ENCODE measurements around the gene OR4K2.

OR4K2 gene

DNA sequence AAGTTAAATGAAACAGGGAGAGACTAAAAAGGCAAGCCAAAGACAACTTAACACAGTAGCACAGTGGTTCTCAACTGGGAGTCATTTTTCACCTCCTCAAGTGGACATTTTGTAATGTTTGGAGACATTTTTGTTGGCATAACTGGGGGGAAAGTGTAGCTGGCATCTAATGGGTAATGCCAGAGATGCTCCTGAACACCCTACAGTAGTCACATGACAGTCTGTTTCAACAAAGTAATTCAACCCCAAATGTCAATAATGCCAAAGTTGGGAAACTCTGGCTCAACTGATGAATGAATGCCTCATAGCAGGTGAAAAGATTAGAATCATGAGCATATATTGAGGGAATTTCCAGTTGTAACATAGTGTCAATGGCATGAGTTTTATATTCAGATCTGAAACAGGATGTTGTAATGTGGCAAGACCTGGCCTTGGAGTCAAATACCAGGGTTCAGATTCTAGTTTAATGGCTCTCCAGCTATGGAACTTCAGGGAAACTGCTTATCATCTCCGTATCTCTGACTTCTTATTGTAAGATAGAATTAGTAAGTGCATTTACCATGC, 43.1 kb downstream of the OR4K2 start:
- Mint-ChIP-seq H3K36me3 (no peaks in the 10 kb centered on the region), H3K27me3 (no peaks in the 10 kb centered on the region), H3K4me3 (no peak overlapping the region), H3K4me1 (no peaks in the 10 kb centered on the region), H3K9me3 (no peaks in the 10 kb centered on the region), H3K27ac (no peak overlapping the region)
- DNase-seq = no peak
- CTCF ChIA-PET = no interaction called here

DNA sequence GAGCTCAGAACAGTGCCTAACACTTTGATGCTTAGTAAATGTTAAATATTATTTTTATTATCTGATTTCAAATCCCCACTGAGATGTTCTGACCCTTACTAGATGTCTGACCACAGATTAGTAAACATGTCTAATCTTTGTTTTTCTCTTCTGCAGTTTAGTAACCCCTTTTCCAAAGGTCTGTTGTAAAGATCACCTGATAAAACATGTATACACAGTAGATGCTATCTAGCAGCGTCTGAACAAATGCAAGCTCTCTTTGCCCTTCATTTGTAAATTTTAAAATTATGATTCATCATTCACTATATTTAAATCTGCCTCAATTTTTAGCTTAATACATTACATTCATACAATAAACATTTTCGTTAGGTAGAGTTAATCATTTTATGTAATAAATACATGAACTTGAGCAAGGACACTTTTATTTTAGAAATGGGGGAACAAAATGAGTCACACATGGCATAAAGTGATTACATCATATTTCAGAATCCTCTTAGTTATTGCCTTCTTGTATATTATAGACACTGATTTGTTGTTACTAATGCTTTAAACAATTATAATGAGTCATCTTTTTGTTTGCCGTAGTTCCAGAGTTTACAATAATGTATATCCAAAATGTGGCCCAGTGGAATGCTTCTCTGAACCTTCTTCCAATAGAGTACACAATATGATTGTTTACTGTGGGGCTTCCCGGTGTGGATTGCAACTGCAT, 43.8 kb downstream of the OR4K2 start:
- Mint-ChIP-seq H3K4me3 (no peak overlapping the region), H3K27me3 (no peaks in the 10 kb centered on the region), H3K36me3 (no peaks in the 10 kb centered on the region), H3K27ac (no peak overlapping the region), H3K9me3 (no peaks in the 10 kb centered on the region), H3K4me1 (no peaks in the 10 kb centered on the region)
- DNase-seq = no peak
- CTCF ChIA-PET = no interaction called here

GRCh38 chr14:19920021-19920657, 45.2 kb downstream of the OR4K2 start, which contains the start of gene OR4K5:
TSS of gene OR4K5 (plus strand) at chr14:19920607. CDS start at chr14:19920607, 0 bp downstream.
- H3K27ac Mint-ChIP-seq = no peak within 1 kb of the TSS
- CTCF ChIA-PET = no interaction called here

DNA sequence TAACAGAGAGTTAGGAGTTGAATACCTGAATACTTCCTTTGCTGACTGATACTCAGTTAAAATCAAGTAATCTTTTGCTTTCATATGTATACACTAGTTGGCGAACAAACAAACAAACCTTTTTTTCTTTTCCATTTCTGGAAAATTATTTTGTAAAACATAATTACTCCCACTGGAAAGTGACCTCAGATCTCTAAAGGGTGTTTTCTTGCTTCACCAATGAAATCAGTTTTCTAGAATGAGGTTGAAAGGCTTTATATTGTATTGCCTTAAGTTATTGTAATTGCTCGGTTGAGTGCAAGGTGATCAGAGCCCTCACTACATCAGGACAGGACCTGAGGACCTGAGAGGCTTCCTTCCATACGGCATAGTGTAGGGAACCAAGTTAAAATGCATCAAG, 55.7 kb downstream of the OR4K2 start, which contains the start of gene OR4K1:
TSS of gene OR4K1 (plus strand) at position 301 of the 400 bp plus-strand sequence. CDS start 4,750 bp downstream, outside the sequence.
- no peaks in the 10 kb centered on the region for H3K9me3 Mint-ChIP-seq

More at GRCh38 chr14:19920021-19920657, 45.2 kb downstream of the OR4K2 start, which contains the start of gene OR4K5:
- no peak for DNase-seq
- Mint-ChIP-seq H3K9me3 (peaks cover 1% of the 10 kb centered on the region), H3K36me3 (no peaks in the 10 kb centered on the region), H3K27me3 (no peaks in the 10 kb centered on the region), H3K4me1 (no peaks in the 10 kb centered on the region), H3K4me3 (no peak within 1 kb of the TSS)

More for the DNA sequence above, 55.7 kb downstream of the OR4K2 start, which contains the start of gene OR4K1:
- DNase-seq = no peak
- no peak within 1 kb of the TSS for H3K27ac Mint-ChIP-seq
- no peak within 1 kb of the TSS for H3K4me3 Mint-ChIP-seq
- H3K36me3 Mint-ChIP-seq = no peaks in the 10 kb centered on the region
- H3K27me3 Mint-ChIP-seq = no peaks in the 10 kb centered on the region
- no peaks in the 10 kb centered on the region for H3K4me1 Mint-ChIP-seq
- CTCF ChIA-PET = no interaction called here
